Kidney (tissue), 14 donors: ENCODE results near the gene GABRB2. TPM values are rescaled to one million over a fixed set of nuclear protein-coding genes. Genes with fewer than 3 reads are reported as not detected.

Source experiments
- DNase-seq, 5 donors: peaks; one replicate each; pipeline ENCODE4 v3.0.0-alpha.2; 2013 to 2020
- FAIRE-seq: peaks from 2 replicates; lab custom pipeline; 2012; peaks lifted over from hg19 to GRCh38; lab: Jason Lieb, UNC
- H3K27ac ChIP-seq, 2 donors: one replicate each; pipeline ENCODE4 v1.7.0; 2013; ENCODE audit warnings: low read depth in 2 of 2, low read length in 2 of 2, inconsistent platforms in 1 of 2
- H3K27me3 ChIP-seq: one replicate; pipeline ENCODE4 v1.7.1; 2013; ENCODE audit warnings: low read length, inconsistent platforms; ENCODE audit not compliant: control insufficient read depth, insufficient read depth
- H3K36me3 ChIP-seq, 3 donors: one replicate each; pipeline versions ENCODE4 v1.7.0 to v1.7.1; 2013; ENCODE audit warnings: low read length in 3 of 3, control low read depth in 1 of 3, inconsistent platforms in 1 of 3; ENCODE audit not compliant: insufficient read depth in 3 of 3, control insufficient read depth in 2 of 3
- H3K4me1 ChIP-seq, 3 donors: one replicate each; pipeline versions ENCODE4 v1.7.0 to v1.7.1; 2013; ENCODE audit warnings: low read length in 3 of 3, inconsistent platforms in 1 of 3, low read depth in 1 of 3; ENCODE audit not compliant: control insufficient read depth in 2 of 3, insufficient read depth in 2 of 3
- H3K4me3 ChIP-seq, 3 donors: one replicate each; pipeline versions ENCODE4 v1.7.0 to v1.8.1; 2013; ENCODE audit warnings: low read length in 3 of 3, control low read depth in 1 of 3, inconsistent platforms in 1 of 3
- H3K9ac ChIP-seq, 3 donors: one replicate each; pipeline versions ENCODE4 v1.7.0 to v1.7.1; 2013; ENCODE audit warnings: low read length in 3 of 3, control low read depth in 1 of 3, inconsistent platforms in 1 of 3
- H3K9me3 ChIP-seq, 3 donors: one replicate each; pipeline versions ENCODE4 v1.7.0 to v1.7.1; 2013; ENCODE audit warnings: low read length in 3 of 3, control low read depth in 1 of 3, inconsistent platforms in 1 of 3; ENCODE audit not compliant: control insufficient read depth in 2 of 3, insufficient read depth in 1 of 3
- intact Hi-C: fragments of 100-400 bp; cut with DNase I; formaldehyde crosslinking; loops from one replicate; pipeline ENCODE4 v1.11.1; 2022
- polyA plus RNA-seq: library from polyadenylated mRNA; stranded (reverse); fragments of 350-450 nt; fragmentation: Illumina TruSeq; extraction: RNeasy Lipid Tissue Mini Kit (QIAGEN cat#74804); gene quantifications from one replicate; pipeline ENCODE4 v1.2.3, GENCODE V29; 2014; ENCODE audit warnings: low read depth, low replicate concordance; ENCODE audit not compliant: insufficient read depth
- total RNA-seq: library from RNA; stranded (reverse); fragmentation: NEBNext Ultra II Directional; extraction: Animal tissue kit (Norgen Biotek cat#: 25700); gene quantifications from one replicate; pipeline ENCODE4 v1.2.1, GENCODE V29; 2021
- TF ChIP-seq, protein P1 (sequence below): IDR thresholded peaks from 3 replicates; pipeline ENCODE4 v1.5.1; 2012; ENCODE audit warnings: mild to moderate bottlenecking, moderate library complexity, borderline replicate concordance; ENCODE audit not compliant: insufficient read depth; ENCODE audit errors: extremely low read depth
- donor health status: control.
- donor health status: control.
- donor health status: control.
- donor health status: control.
- donor health status: control.
- donor health status: DM: yes; HTN: yes; CAD: no.
- donor health status: Normal renal cell carcinoma (clear cell type).

GABRB2 gene
- total and polyA plus RNA-seq, 2 donors from 2014 or later = 0.90 to 4.4 TPM

DNA sequence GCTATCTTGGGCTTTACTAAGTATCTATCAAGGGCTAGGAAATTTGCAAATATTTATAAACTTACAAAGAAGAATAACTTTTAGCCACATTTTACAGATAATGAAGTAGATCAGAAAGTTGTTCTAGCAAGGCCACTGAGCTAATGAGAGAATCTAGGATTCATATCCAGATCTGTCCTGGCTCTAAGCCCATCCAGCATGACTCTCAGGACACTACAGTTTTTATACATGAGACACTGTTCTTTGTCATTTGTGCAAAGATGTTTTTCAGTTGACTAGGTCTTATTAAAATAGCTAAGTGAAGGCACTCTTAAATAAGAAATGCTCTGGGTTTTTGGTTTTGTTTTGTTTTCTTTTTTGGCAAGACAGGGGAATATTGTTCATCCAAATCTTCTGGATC lies 273.1 kb downstream of the GABRB2 start:
- no peaks in the 10 kb centered on the region for H3K27me3 ChIP-seq
- H3K9ac ChIP-seq = no peak overlapping the region
- no peak for FAIRE-seq
- H3K9me3 ChIP-seq = no peaks in the 10 kb centered on the region
- no peaks in the 10 kb centered on the region for H3K4me1 ChIP-seq
- H3K36me3 ChIP-seq = no peaks in the 10 kb centered on the region
- TF ChIP-seq, protein P1, sequence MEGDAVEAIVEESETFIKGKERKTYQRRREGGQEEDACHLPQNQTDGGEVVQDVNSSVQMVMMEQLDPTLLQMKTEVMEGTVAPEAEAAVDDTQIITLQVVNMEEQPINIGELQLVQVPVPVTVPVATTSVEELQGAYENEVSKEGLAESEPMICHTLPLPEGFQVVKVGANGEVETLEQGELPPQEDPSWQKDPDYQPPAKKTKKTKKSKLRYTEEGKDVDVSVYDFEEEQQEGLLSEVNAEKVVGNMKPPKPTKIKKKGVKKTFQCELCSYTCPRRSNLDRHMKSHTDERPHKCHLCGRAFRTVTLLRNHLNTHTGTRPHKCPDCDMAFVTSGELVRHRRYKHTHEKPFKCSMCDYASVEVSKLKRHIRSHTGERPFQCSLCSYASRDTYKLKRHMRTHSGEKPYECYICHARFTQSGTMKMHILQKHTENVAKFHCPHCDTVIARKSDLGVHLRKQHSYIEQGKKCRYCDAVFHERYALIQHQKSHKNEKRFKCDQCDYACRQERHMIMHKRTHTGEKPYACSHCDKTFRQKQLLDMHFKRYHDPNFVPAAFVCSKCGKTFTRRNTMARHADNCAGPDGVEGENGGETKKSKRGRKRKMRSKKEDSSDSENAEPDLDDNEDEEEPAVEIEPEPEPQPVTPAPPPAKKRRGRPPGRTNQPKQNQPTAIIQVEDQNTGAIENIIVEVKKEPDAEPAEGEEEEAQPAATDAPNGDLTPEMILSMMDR = no peak
- no peak overlapping the region for H3K4me3 ChIP-seq
- intact Hi-C loops = no loop called here
- H3K27ac ChIP-seq = no peak overlapping the region
- DNase-seq = no peak

DNA sequence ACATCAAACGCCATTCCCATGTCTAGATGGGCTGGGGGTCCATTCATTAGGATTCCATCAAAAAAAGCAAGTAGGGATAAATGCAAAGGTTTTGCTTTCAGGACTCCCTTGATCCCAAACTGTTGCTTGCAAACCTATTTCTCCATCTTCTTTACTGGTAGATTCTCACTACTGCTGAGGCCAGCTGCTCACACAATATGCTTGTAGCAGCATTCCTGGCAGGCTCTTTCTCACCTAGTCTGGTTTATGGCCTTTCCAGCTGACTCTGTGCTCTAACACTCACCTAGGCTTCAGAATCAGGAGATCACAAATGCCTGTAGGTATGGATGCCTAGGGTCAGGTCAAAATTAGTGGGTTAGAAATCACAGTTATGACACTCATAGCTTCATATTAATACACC lies 274.7 kb downstream of the GABRB2 start:
- H3K9me3 ChIP-seq = no peaks in the 10 kb centered on the region
- no peaks in the 10 kb centered on the region for H3K27me3 ChIP-seq
- no peaks in the 10 kb centered on the region for H3K36me3 ChIP-seq
- FAIRE-seq (no peak), DNase-seq (no peak)
- H3K9ac ChIP-seq = no peak overlapping the region
- no peak overlapping the region for H3K27ac ChIP-seq
- TF ChIP-seq, protein P1 = no peak
- no peak overlapping the region for H3K4me3 ChIP-seq
- no peaks in the 10 kb centered on the region for H3K4me1 ChIP-seq
- intact Hi-C loops = no loop called here

DNA sequence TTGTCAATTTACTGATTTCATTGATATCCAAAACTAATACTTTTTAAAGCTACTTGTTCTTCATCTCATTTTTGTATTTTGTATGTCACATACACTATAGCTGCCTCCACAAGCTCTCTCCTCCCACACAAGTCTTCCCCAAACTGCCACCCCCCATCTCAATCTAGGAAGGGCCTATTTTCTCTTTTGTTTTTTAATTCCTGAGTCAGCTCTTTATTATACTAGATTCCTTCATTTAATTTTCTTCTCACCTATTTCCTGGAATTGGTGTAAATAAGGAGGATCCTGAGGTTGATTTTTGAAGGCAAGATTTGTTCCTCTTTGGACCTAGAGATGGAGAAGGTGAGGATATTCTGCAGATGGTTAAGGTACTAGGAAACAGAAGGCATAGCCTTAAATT lies 277.4 kb downstream of the GABRB2 start:
- DNase-seq = no peak
- no peak for FAIRE-seq
- no peak overlapping the region for H3K9ac ChIP-seq
- no peaks in the 10 kb centered on the region for H3K36me3 ChIP-seq
- intact Hi-C loops = no loop called here
- H3K9me3 ChIP-seq = no peaks in the 10 kb centered on the region
- TF ChIP-seq, protein P1 = no peak
- H3K4me1 ChIP-seq = no peaks in the 10 kb centered on the region
- H3K4me3 ChIP-seq = no peak overlapping the region
- H3K27ac ChIP-seq = no peak overlapping the region
- no peaks in the 10 kb centered on the region for H3K27me3 ChIP-seq

DNA sequence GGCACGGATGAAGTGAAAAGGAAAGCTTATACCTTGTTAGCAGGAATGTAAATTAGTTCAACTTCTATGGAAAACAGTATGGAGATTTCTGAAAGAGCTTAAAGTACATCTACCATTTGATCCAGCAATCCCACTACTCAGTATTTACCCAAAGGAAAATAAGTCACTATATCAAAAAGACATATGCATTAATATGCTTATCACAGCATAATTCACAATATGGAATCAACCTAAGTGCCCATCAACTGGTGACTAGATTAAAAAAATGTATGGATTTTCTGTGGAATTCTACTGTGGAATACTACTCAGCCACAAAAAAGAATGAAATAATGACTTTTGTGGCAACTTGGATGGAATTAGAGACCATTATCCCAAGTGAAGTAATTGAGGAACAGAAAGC lies 279.6 kb downstream of the GABRB2 start:
- H3K4me1 ChIP-seq = no peaks in the 10 kb centered on the region
- intact Hi-C loops = no loop called here
- H3K9ac ChIP-seq = no peak overlapping the region
- no peaks in the 10 kb centered on the region for H3K27me3 ChIP-seq
- TF ChIP-seq, protein P1 = no peak
- FAIRE-seq = no peak
- no peak overlapping the region for H3K4me3 ChIP-seq
- no peak overlapping the region for H3K27ac ChIP-seq
- no peaks in the 10 kb centered on the region for H3K36me3 ChIP-seq
- no peaks in the 10 kb centered on the region for H3K9me3 ChIP-seq
- DNase-seq = no peak
